HepG2 (cell line): ENCODE measurements around the gene NIPSNAP3A. TPM values are rescaled to one million over a fixed set of nuclear protein-coding genes. Genes with fewer than 3 reads are reported as not detected.

Experiments used
- ATAC-seq: fragments of 200-7000 bp; cut with Tn5 transposase; 3 replicates; pipeline ENCODE4 v1.9.1; 2020; ENCODE audit warnings: mild to moderate bottlenecking, moderate library complexity
- BruUV-seq: library from RNA; stranded (reverse); fragments of 400-500 nt; replicated peaks from 2 replicates; lab custom pipeline; 2021; lab: Mats Ljungman, UMichigan
- CTCF ChIA-PET: fragments of 300-600 bp; formaldehyde crosslinking; extraction: SDS; loops from one replicate; lab custom pipeline; 2021; ENCODE audit warnings: low total read pairs, inconsistent platforms, low intra/inter-chr PET ratio; lab: Yijun Ruan, JAX
- POLR2A ChIA-PET: fragments of 350-600 bp; sonication (Branson Sonifier 250); formaldehyde crosslinking; loops from one replicate; lab custom pipeline; 2020; ENCODE audit warnings: antibody characterized with exemption, inconsistent platforms; lab: Yijun Ruan, JAX
- DNase-seq: peaks from one replicate; pipeline ENCODE4 v3.0.0-alpha.2; 2015; ENCODE audit warnings: low spot score
- FAIRE-seq: peaks from 3 replicates; lab custom pipeline; 2011; peaks lifted over from hg19 to GRCh38; lab: Jason Lieb, UNC
- H2AFZ ChIP-seq: one replicate; pipeline ENCODE4 v1.6.1; 2011; ENCODE audit warnings: low read length, inconsistent platforms
- H3K27ac ChIP-seq: fragments of 300-600 bp; 3 replicates; pipeline ENCODE4 v1.8.0; 2011; ENCODE audit warnings: mixed run types, mild to moderate bottlenecking, mixed read lengths, low read length, inconsistent platforms; ENCODE audit not compliant: insufficient read depth; ENCODE audit errors: extremely low read length
- H3K27me3 ChIP-seq, 2 experiments: fragments of 200-600 bp in 1 of 2; 2 replicates in 1 of 2; 3 replicates in 1 of 2; pipeline versions ENCODE4 v1.6.0 to v1.8.0; 2011; ENCODE audit warnings: low read length in 2 of 2, mild to moderate bottlenecking in 2 of 2, moderate library complexity in 2 of 2, inconsistent platforms in 1 of 2; ENCODE audit not compliant: insufficient read depth in 2 of 2, control insufficient read depth in 1 of 2
- H3K36me3 ChIP-seq, 2 experiments: fragments of 200-600 bp in 1 of 2; replicated peaks in 1 of 2; 2 replicates in 1 of 2; 3 replicates in 1 of 2; pipeline versions ENCODE4 v1.5.1 to v1.8.0; 2011; ENCODE audit warnings: low read length in 2 of 2, inconsistent platforms in 1 of 2; ENCODE audit not compliant: insufficient read depth in 2 of 2, control insufficient read depth in 1 of 2
- H3K4me1 ChIP-seq: 2 replicates; pipeline ENCODE4 v1.5.1; 2012; ENCODE audit warnings: low read length, inconsistent platforms; ENCODE audit not compliant: insufficient read depth
- H3K4me2 ChIP-seq: 2 replicates; pipeline ENCODE4 v1.6.0; 2011; ENCODE audit warnings: low read depth, low read length, inconsistent platforms
- H3K4me3 ChIP-seq, 3 experiments: fragments of 200-600 bp in 1 of 3; sonication (generic), shearing (Covaris generic) in 1 of 3; replicated peaks in 1 of 3; 2 replicates each; pipeline ENCODE4 v1.5.1; 2011 to 2016; ENCODE audit warnings: low read length in 3 of 3, inconsistent platforms in 2 of 3, low read depth in 2 of 3, mild to moderate bottlenecking in 2 of 3, control low read depth in 1 of 3, mixed read lengths in 1 of 3; ENCODE audit not compliant: insufficient read depth in 1 of 3
- H3K79me2 ChIP-seq: one replicate; pipeline ENCODE4 v1.6.1; 2011; ENCODE audit warnings: low read length, inconsistent platforms; ENCODE audit not compliant: insufficient read depth
- H3K9ac ChIP-seq: 2 replicates; pipeline ENCODE4 v1.6.0; 2011; ENCODE audit warnings: mild to moderate bottlenecking, low read depth, low read length, inconsistent platforms; ENCODE audit not compliant: insufficient read depth
- H3K9me3 ChIP-seq: 2 replicates; pipeline ENCODE4 v1.5.1; 2012; ENCODE audit warnings: mild to moderate bottlenecking, low read length
- H4K20me1 ChIP-seq: 2 replicates; pipeline ENCODE4 v1.6.0; 2011; ENCODE audit warnings: inconsistent platforms, mild to moderate bottlenecking, low read length, moderate library complexity; ENCODE audit not compliant: insufficient read depth
- ATM ChIP-seq: fragments of 450-650 bp; IDR thresholded peaks from 2 replicates; pipeline ENCODE4 v1.7.1; 2017; ENCODE audit warnings: mild to moderate bottlenecking, borderline replicate concordance
- CEBPB ChIP-seq: IDR thresholded peaks from 2 replicates; pipeline ENCODE4 v1.6.1; 2011; ENCODE audit warnings: low read depth, low read length, improper control_type of control experiment, borderline replicate concordance
- DR1 ChIP-seq: sonication (generic); formaldehyde crosslinking; IDR thresholded peaks from 2 replicates; pipeline ENCODE4 v1.8.0; 2021; ENCODE audit warnings: mild to moderate bottlenecking, missing genetic modification reagents, inconsistent platforms
- GPN1 ChIP-seq: sonication (generic); formaldehyde crosslinking; IDR thresholded peaks from 2 replicates; pipeline ENCODE4 v1.5.1; 2020; ENCODE audit warnings: missing genetic modification reagents, borderline replicate concordance
- IRF1 ChIP-seq: sonication (generic); formaldehyde crosslinking; IDR thresholded peaks from 2 replicates; pipeline ENCODE4 v1.4.0; 2020; ENCODE audit warnings: low read depth, mild to moderate bottlenecking, missing genetic modification reagents
- NR2F6 ChIP-seq, 2 experiments: IDR thresholded peaks; 2 replicates each; pipeline ENCODE4 v1.6.1; 2016; ENCODE audit warnings: antibody characterized with exemption in 1 of 2, mild to moderate bottlenecking in 1 of 2
- RBM22 ChIP-seq: fragments of 200-400 bp; formaldehyde crosslinking; optimal IDR thresholded peaks from 2 replicates; pipeline ENCODE3; 2017; ENCODE audit warnings: mild to moderate bottlenecking, low read length, moderate library complexity
- ZFY ChIP-seq: sonication (generic); formaldehyde crosslinking; IDR thresholded peaks from 2 replicates; pipeline ENCODE4 v1.4.0; 2020; ENCODE audit warnings: missing genetic modification reagents
- ZNF605 ChIP-seq: sonication (generic); formaldehyde crosslinking; IDR thresholded peaks from 2 replicates; pipeline ENCODE4 v1.8.0; 2022; ENCODE audit warnings: mild to moderate bottlenecking, missing genetic modification reagents
- WGBS: methylation state at CpG from one replicate; pipeline ENCODE4 v1.1.6; 2017; ENCODE audit warnings: low lambda C conversion rate; 5-methylcytosine and 5-hydroxymethylcytosine counted together
- in situ Hi-C: cut with HindIII; loops from 2 replicates; pipeline ENCODE4 v1.10.0; 2017; ENCODE audit warnings: low pct_unique_long_range_greater_than_20kb; ENCODE audit not compliant: extremely low pct_ligation_motif_present
- intact Hi-C: fragments of 100-400 bp; cut with micrococcal nuclease; formaldehyde crosslinking; loops from one replicate; pipeline ENCODE4 v1.10.0; 2022; ENCODE audit not compliant: unreplicated experiment
- polyA plus RNA-seq, 8 experiments: library from polyadenylated mRNA; depleted of rRNA in 3 of 8; stranded (reverse) in 7 of 8; unstranded in 1 of 8; fragments of >200 nt; fragmentation: Illumina TruSeq in 4 of 8; extraction: Trizol in 4 of 8; gene quantifications; 2 replicates each; pipeline versions ENCODE4 v1.2.1 to v1.2.3, GENCODE V29; 2011 to 2016; ENCODE audit warnings: low read depth in 4 of 8, missing spikeins in 1 of 8, mixed read lengths in 1 of 8; ENCODE audit not compliant: insufficient read depth in 1 of 8
- total RNA-seq, 5 experiments: library from RNA; depleted of rRNA; stranded (reverse); fragments of >200 nt; fragmentation: Illumina TruSeq; extraction: Trizol; gene quantifications; 2 replicates each; pipeline ENCODE4 v1.2.3, GENCODE V29; 2016; ENCODE audit warnings: low read depth in 1 of 5
- TF ChIP-seq, protein P1 (sequence below), 2 experiments: sonication (generic) in 1 of 2; formaldehyde crosslinking in 1 of 2; IDR thresholded peaks; 2 replicates each; pipeline versions ENCODE4 v1.5.1 to v1.6.1; 2011 to 2020; ENCODE audit warnings: borderline replicate concordance in 1 of 2, low read depth in 1 of 2, low read length in 1 of 2, mild to moderate bottlenecking in 1 of 2, missing genetic modification reagents in 1 of 2, moderate library complexity in 1 of 2

The NIPSNAP3A gene
- total and polyA plus RNA-seq, 2 of the 13 experiments (the other 11 are each of a cell fraction or from before 2014, with no cell fraction given): 13.7 to 14.6 TPM

- no peak for TF ChIP-seq IRF1 (CRISPR knock-in tag)
- no peak for TF ChIP-seq ZFY (CRISPR knock-in tag)
- no peak for TF ChIP-seq ZNF605
- TF ChIP-seq DR1 (CRISPR knock-in tag): no peak
- TF ChIP-seq, protein P1, sequence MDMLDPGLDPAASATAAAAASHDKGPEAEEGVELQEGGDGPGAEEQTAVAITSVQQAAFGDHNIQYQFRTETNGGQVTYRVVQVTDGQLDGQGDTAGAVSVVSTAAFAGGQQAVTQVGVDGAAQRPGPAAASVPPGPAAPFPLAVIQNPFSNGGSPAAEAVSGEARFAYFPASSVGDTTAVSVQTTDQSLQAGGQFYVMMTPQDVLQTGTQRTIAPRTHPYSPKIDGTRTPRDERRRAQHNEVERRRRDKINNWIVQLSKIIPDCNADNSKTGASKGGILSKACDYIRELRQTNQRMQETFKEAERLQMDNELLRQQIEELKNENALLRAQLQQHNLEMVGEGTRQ (IDR thresholded peaks at IDR 0.05; ENCODE audit: low read depth, low read length): no peak
- TF ChIP-seq, protein P1 (CRISPR knock-in tag; IDR thresholded peaks at IDR 0.05; ENCODE audit: borderline replicate concordance): no peak
- peak; percentile 45; the same call in 1 of the 2 replicates for TF ChIP-seq CEBPB
- no peak for TF ChIP-seq NR2F6 (IDR thresholded peaks at IDR 0.05)
- no peak for TF ChIP-seq NR2F6 (CRISPR knock-in tag; IDR thresholded peaks at IDR 0.05)
- TF ChIP-seq, all 625 proteins: peak for 2
These were observed 47.6 kb downstream of the NIPSNAP3A start (continued) for GRCh38 chr9:104795082-104795481.

DNA sequence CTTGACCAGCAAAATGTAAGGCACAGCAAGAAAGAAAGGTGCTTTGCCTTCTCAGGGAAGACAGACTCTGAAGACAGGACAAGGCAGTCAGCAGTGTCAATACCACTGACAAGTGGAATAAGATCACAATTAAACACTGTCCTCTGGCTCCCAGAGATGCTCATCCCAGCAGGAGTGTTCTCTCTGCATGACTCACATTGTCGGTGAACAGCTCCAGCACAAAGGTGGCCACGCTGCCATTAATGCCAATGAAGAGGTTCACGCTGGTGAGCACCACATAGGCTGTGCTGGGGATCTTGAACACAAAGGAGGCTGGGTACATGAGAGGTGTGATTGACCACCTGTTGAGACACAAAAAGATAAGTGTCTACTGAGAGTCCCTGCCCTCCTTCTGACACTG is 48.4 kb downstream of the NIPSNAP3A start:
- H3K4me1 ChIP-seq: peaks cover 15% of the 10 kb centered on the region; the same call in 1 of the 2 replicates
- no peaks in the 10 kb centered on the region for H3K79me2 ChIP-seq
- H3K4me3 ChIP-seq: no peak overlapping the region
- H3K36me3 ChIP-seq: peaks cover 48 to 94% of the 10 kb centered on the region in 2 experiments
- CTCF ChIA-PET: no interaction called here
- BruUV-seq: no TSS peak
- H3K9me3 ChIP-seq: no peaks in the 10 kb centered on the region
- DNase-seq (no peak), FAIRE-seq (no peak), ATAC-seq (peak; percentile 23)
- no peaks in the 10 kb centered on the region for H3K27me3 ChIP-seq
- H3K9ac ChIP-seq: no peak overlapping the region
- H2AFZ ChIP-seq: no peak overlapping the region
- POLR2A ChIA-PET: no interaction called here
- H4K20me1 ChIP-seq: no peaks in the 10 kb centered on the region; the same call in 1 of the 2 replicates
- WGBS: 94% methylated on average over 3 of the region's 3 CpGs
- intact Hi-C loops: no loop called here
- peak; percentile 91 for TF ChIP-seq RBM22
- TF ChIP-seq GPN1 (CRISPR knock-in tag): no peak
- no peak for TF ChIP-seq ATM
- in situ Hi-C loops: no loop called here
- no peak overlapping the region for H3K4me2 ChIP-seq
- no peak overlapping the region for H3K27ac ChIP-seq
